Activated T-cell treated with anti-CD3 and anti-CD28 coated beads for 1 hour (primary cell): ENCODE measurements around the gene OR2AG2.

Experiments
- DNase-seq: peaks from one replicate; pipeline ENCODE4 v3.0.0-alpha.2; 2020; ENCODE audit warnings: low read depth

The OR2AG2 gene

DNA sequence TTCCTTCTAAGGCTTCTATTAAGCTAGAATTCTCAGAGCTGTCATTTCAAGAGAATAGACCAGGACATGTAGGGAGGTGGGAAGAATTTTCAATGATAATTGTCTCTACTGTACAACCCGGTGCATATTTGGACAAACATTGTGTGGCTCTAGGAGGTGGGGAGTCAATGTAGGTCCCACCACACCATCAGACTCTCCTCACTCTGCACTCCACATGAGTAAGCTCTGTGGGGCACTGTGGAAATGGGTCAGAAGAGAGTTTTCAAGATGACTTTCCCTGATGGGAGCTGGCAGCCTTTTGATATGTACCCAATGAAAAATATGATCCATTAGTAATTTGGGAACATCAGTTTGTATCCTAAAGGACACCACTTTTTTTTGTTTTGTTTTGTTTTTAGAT, 33.2 kb downstream of the OR2AG2 start:
- DNase-seq, result no peak

DNA sequence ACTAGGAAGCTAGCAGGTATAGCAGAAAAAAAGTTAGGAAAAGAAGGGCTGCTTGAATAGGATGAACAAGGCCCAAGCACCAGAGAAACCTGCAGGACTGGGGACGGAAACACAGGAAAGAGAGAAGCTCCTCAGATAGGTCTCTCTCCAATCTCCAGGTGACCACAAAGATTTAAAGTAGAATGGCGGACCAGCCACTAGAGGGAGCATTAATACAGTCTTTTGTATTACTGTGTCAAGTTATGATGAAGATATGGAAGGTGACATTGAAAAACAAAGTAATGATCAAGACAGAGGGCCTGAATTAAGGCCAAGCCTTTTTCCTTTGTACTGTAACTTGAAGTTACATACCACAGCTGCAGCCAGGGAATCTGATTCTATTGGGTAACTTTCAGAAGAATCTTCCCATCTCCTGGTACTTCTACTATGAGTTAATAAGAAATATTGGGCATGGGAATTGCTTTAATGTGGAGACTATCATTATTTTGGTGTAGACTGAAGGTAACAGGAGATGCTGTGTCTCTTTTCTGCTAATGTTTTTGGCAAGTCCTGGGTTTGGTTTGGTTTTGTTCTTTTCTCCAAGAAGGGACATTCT, 33.8 kb downstream of the OR2AG2 start:
- peak; percentile 50 for DNase-seq

DNA sequence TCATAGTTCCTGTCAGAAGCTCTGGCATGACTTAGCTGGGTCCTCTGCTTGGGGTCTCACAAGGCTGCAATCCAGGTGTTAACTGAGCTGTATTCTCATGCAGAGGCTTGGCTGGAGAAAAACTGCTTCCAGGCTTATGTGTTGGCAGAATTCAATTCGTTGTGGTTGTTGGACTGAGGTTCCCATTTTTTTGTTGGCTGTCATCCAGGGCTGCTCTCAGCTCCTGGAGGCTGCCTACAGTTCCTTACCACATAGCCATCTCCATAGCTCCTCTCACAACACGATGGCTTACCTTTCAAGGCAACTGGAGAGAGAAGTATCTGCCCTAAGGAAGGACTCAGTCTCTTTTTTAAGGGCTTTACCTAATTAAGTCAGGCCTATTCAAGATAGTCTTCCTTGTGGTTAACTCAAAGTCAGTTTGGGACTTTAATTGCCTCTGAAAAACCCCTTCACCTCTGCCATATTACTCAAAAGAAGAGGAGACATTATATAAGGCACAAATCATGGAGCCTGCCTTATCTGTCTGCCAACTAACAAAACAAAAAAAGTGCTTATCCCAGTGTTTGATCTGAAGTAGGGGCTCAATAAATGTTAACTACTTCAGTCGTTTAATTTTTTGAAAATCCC, 35.2 kb downstream of the OR2AG2 start:
- DNase-seq, result no peak

DNA sequence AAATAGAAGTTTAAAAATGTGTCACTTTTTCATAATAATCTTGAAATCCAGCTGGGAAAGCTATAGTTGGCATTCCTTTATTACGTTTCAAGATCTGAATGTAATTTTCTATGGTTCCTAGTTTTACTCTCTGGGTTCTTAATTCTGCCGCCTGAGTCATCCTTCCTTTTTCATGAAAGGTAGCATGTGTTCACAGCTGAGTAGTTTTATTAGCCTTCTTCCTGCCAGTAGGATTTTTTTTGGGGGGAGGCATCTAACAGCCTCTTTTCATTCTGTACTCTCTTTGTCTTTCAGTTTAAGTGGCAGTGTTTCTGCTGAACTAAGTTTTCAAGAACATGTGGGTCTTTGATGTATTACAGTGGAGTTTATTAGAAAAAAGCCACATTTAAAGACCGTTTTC, 36.5 kb downstream of the OR2AG2 start:
- DNase-seq, result no peak

DNA sequence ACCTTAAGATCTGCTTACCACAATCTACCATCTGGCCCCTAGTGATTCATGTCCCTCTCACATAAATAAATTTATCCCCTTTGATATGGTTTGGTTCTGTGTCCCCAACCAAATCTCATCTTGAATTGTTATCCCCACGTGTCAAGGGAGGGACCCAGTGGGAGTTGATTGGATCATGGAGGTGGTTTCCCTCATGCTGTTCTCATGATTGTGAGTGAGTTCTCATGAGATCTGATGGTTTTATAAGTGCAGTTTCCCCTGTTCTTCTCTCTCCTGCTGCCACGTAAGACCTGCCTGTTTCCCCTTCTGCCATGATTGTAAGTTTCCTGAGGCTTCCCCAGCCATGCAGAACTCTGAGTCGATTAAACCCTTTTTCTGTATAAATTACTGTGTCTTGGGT, 37.2 kb downstream of the OR2AG2 start:
- no peak for DNase-seq

DNA sequence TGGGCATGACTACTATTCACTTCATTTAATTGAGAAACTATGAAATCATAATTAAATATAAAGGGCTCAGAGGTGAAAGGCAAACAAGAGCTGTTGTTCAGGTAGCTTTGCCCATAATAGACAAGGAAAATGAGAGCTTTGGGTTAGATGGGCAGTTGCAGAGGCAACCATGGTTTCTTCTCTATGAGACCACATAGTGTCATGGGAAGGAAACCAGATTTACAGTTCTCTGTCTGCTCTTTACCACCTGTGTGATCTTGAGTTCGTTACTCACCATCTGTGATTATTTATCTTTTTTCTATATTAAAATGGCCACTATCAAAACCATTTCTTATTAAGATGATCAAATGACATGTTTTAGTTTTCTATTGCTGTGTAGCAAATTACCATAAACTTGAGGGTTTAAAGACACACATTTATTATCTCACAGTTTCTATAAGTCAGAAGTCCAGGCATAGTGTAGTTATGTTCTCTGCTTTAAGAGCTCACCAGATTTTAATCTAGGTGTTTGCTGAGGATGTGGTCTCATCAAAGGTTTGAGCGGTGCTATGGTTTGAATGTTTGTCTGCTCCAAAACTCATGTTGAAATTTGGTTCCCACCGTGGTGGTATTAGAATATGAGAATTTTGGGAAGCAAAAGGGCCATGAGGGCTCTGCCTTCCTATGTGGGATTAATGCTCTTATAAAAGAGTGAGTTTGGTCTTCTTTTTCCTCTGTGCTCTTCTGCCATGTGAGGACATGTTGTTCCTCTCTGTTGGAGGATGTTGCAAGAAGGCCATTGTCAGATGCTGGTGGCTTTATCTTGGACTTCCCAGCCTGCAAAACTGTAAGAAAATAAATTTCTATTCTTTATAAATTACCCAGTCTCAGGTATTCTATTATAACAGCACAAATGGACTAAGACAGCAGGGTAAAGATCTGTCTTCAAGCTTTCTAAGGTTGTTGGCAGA, 38.2 kb downstream of the OR2AG2 start:
- no peak for DNase-seq

DNA sequence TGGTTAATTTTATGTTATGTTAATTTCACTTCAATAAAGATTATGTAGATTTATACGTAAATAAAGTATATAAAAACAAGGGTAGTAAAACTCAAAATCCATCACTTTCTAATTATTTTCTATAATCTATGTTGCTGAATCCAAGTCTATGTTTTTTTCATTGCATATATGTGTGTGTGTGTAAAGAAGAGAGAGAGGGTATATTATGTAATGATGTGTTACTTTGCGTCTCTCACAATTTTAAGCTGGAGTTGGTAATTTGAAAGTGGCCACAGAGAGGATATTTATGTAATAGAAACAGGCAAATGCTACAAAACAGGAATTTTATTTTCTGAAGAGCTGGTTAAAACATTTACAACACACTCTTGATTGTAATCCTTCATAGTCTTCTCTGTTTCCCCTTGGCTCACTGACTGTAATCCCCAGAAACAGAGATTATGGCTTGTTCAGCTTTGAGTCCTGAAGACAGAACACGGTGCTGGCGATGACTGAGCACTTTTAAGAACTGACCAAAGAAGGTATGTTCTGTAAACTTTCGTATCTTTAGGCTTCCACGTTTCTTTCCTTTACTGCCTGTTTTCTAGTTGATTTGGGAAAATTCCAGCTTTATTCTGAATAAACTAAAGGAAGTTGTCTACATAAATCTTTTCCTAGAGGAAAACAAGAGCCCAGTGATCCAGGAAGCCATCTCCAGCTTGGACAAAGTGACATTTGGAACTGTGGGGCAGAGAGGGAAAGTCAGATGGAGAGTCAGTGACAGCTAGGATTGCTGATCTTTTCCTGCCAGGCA, 43.6 kb downstream of the OR2AG2 start:
- DNase-seq, result no peak

DNA sequence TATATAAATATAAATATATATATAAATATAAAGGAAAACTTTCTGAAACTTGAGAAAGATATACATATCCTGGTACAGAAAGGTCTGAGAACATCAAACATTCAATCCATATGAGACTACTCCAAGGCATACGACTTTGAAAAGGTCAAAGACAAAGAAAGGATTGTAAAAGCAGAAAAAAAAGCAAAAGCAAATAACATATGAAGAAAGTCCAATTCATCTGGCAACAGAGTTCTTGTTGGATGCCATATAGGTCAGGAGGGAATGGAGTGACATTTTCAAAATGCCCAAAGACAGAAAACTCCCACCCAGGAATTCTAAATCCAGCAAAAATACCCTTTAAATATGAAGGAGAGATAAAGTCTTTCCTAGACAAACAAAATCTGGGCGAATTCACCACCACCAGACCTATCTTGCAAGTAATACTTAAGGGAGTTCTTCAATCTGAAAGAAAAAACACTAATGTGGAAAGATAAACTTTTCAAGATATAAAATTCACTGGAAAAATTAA, 46.3 kb downstream of the OR2AG2 start:
- DNase-seq, result no peak

DNA sequence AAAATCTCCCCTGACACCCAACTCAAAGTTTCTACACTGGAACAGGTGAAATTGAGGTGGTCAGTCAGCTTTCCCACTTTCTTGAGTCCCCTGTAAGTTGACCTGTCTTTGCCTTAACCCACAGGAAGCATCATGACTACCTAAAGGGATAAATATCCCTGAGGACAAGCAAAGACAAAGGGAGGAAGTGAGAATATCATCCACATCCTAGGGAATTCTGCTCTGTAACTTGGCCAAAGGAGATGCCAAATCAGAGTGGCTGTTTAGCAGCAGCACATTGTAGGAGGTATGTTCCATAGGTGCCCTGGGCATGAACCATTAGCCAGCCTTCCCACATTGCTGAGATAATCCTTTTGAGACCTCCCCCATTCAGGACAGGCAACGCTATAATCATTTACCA, 47.8 kb downstream of the OR2AG2 start:
- no peak for DNase-seq

DNA sequence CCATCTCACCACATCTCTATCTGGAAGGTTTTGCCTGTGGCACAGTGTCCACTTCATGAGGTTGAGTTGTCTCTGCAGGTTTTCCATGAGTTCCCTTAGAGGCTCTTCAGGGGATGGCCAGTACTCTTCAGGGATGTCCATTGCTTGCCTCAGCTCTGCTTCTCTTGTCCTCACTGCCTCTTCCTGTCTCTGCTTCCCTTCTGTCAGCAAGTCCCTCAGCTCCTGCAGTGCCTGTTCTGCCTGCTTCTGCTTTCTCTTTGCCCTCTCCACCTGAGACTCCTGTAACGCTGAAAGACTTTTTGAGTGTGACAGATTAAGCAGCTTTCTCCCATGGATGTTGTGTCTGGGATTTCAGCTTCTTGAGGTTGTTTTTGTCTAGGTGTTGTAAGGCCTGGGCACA, 50.4 kb downstream of the OR2AG2 start:
- DNase-seq, result no peak

DNA sequence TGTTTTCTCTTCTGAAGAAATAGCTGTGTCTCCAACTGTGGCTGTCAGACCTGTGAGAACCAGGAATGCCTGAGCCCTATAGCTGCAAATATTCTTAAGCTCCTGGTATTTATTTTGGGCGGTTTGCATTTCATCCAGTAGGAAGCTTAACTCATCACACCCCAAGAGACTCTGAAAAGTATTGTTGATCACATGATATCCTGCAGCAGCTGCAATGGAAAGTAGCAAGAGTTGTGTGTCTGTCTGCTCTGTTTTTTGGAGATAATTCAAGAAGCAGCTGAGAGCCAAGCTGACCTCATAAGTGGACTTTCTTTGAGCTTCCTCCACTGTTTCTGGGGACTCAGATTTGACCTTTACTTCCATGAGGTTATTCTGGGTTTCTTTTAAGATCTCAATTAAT, 52.2 kb downstream of the OR2AG2 start:
- no peak for DNase-seq

DNA sequence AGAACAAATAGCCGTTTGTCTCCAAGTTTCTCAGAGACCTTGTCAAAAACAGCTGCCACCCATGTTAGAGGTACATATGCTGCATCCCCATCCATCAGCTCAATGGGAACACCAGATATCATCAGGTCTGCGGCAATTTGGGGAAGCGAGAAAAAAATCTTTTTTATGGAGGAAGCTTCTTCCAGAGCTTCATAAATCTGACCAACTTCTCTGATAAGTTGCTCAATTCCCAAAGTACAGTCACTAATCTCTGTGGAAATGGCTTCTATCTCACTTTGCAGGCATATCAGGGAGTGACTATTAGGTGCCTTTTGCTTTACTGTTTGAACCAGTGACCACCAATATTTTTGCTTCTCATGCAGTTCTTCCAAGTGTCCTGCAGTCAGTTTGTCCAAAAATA, 54.4 kb downstream of the OR2AG2 start:
- no peak for DNase-seq
